GM12892 (cell line): Measurements from ENCODE around the gene TTC33.
"Not testable (repeated sequence)": the region's sequence is repeated elsewhere in the genome, so short reads cannot be mapped to it uniquely, and the experiment has no call there.

Source experiments
- DNase-seq: peaks from one replicate; pipeline ENCODE4 v3.0.0; 2011; ENCODE audit not compliant: insufficient read length
- FAIRE-seq: peaks from 2 replicates; lab custom pipeline; 2011; peaks lifted over from hg19 to GRCh38; lab: Jason Lieb, UNC
- POLR2A ChIP-seq: IDR thresholded peaks from 2 replicates; pipeline ENCODE4 v1.6.1; 2011; ENCODE audit warnings: low read depth, low read length, control low read depth
- POLR2AphosphoS5 ChIP-seq: IDR thresholded peaks from 2 replicates; pipeline ENCODE4 v1.6.1; 2011; ENCODE audit warnings: low read depth, low read length, control low read depth
- TAF1 ChIP-seq: IDR thresholded peaks from 2 replicates; pipeline ENCODE4 v1.6.1; 2011; ENCODE audit warnings: low read depth, mild to moderate bottlenecking, control low read depth, low read length, borderline replicate concordance

The TTC33 gene

DNA sequence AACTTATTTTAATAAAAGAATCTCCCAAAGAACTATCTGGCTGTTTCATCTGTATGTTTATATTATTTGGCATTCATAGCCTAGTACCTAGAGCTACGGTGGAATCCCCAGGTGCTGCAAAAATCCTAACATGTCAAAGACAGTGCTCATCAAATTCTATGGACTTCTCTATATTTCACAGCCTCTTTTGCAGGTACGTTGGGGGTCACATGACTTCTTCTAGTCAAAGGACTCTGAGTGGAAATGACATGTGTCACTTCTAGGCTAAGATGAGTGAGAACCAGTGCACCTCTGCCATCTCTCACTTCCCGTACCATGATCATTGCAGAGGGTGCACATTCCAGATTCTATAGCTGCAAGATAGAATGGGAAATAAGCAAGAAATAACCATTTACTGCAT is 148.6 kb downstream of the TTC33 start:
- TF ChIP-seq POLR2AphosphoS5 (no peak), TAF1 (no peak), POLR2A (no peak)
- FAIRE-seq (no peak), DNase-seq (no peak)

DNA sequence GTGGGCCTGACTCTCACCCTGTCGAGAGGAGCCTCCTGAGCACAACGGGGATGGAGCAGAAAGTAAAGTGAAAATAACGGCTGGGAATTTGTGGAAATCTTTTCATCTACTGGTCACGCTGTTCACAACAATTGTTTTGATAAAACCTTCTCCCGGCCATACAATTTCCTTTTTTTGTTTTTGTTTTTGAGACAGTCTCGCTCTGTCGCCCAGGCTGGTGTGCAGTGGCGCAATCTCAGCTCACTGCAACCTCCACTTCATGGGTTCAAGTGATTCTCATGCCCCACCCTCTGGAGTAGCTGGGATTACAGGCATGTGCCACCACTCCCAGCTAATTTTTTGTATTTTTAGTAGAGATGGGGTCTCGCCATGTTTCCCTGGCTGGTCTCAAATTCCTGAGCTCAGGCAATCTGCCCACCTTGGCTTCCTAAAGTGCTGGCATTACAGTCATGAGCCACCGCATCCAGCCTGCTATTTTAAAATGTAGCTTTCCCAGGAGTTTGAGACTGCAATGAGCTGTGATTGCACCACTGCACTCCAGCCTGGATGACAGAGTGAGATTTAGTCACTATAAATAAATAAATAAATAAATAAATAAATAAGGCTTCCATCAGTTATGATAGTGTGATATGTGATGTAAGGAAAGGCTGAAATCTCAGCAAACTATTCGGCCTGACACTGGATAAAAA is 149.5 kb downstream of the TTC33 start:
- DNase-seq: no peak
- no peak for FAIRE-seq
- TF ChIP-seq TAF1: no peak
- TF ChIP-seq POLR2A: no peak
- no peak for TF ChIP-seq POLR2AphosphoS5

DNA sequence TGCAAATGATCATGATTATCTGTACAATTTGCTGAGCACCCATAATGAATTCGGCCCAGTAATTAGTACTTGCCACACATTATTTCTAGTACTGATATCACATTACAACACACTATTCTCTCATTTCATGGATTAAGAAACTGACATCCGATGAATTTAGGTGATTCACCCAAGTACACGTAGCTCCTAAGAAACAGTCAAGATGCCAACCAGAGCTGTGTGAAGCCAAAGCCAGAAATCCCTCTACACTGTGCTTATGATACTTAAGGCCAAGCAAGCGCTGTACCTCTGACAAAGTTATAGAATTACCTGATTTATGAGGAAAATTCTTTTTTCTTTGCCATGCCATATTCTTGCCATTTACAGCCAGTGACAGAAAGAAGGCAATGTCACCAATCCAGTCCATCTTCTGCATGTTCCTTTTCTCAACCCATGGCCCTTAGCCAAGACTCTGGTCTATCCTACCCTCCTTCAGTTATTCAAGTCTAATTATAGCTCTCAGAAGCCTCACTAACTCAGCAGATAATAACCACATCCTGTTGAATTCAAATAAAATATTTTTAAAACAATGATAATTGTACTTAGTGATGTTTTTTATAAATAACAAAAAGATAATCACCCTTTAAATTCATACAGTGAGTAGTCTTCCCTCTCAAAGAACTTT is 150.3 kb downstream of the TTC33 start:
- DNase-seq (no peak), FAIRE-seq (no peak)

DNA sequence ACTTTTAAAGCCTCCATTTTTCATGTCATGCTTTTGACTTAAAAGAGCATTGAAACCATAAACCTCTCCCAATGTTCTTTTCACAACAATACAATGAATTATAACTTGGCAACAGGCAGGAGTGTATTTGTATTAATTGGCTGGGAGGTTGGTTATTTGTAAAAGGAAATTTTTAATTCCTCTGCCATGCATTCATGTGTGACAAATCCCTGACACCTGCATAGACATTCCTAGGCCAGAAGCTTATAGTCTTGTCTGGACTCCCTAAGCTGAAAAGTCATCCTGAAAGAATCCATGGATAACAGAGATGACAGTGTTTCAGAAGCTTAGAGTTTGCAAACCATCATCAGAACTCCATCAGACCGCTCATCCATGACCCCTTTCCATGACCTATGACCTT is 152.4 kb downstream of the TTC33 start:
- FAIRE-seq: no peak

More for the DNA sequence above, 150.3 kb downstream of the TTC33 start:
- TF ChIP-seq POLR2AphosphoS5 (no peak), TAF1 (no peak), POLR2A (no peak)

DNA sequence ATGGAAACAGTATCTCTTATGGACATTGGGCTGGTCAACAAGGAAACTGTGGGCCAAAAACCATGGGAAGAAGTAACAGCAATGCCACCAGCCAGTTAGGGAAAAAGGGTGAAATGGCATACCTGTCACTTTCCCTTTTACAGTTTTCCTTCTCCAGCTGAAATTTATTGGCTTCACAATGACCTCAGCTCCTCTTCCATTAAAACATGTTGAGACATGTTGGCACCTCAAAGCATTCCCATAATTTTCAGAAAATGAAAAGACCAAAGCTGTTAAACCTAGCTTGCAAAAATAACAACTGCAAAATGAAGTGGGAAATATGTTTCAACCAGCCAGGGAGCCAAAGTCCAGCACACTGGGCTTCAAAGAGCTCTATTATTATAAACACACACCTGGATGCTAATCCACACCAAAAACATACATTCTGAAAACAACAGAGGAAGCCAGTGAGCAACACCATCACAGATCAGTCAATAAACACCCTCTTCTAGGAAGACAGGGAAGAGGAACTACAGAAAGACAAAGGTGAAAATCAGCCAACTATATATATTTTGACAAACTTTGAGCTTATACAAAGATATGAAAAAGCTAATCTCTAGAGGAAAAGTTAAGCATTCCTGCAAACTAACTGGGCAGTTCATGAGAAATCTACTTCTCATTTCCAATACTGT is 154.4 kb downstream of the TTC33 start:
- DNase-seq (no peak), FAIRE-seq (no peak)
- TF ChIP-seq POLR2AphosphoS5 (no peak), TAF1 (no peak), POLR2A (no peak)

More for the DNA sequence above, 152.4 kb downstream of the TTC33 start:
- DNase-seq: no peak
- no peak for TF ChIP-seq POLR2A
- no peak for TF ChIP-seq TAF1
- TF ChIP-seq POLR2AphosphoS5: no peak

DNA sequence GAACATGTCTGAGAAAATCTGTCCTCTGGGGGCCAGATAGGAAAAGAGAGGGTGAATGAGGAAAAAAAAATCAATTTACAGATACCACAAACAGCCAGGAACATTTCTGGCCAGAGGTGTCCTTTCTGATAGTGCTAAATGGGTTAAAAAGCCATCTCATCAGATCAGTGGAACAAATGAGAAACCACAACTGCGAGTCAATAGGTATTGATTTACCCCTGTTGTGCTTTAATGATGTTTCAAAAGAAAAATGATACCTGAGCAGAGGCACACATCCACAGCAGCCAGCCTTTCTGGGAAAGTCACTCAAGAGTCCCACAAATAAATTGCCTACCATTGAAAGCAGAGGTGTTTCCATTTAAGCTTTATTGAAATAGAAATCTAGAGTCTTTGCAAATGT is 155.4 kb downstream of the TTC33 start:
- TF ChIP-seq POLR2A: no peak
- TF ChIP-seq POLR2AphosphoS5: no peak
- TF ChIP-seq TAF1: no peak
- FAIRE-seq: no peak
- DNase-seq: no peak

DNA sequence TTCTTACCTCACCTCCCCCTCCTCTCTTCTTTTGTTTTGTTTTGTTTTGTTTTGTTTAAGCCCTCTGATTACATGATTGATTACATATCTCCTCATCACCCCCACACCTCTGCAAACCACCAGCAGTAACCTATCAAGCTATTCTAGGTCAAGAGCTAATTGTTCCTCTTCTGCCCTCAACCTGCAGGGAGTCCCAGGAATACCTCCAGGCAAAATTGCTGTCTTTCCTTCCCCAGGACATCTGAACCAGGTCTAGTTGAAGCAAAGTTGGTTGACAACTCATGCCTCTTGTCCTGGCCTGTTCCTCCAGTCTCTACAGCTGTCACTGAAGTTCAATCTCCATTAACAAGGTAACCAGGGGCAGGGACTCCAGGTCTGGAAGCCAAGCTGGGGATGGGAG is 156.1 kb downstream of the TTC33 start:
- FAIRE-seq: no peak
- TF ChIP-seq POLR2A (no peak), POLR2AphosphoS5 (no peak), TAF1 (no peak)
- no peak for DNase-seq

DNA sequence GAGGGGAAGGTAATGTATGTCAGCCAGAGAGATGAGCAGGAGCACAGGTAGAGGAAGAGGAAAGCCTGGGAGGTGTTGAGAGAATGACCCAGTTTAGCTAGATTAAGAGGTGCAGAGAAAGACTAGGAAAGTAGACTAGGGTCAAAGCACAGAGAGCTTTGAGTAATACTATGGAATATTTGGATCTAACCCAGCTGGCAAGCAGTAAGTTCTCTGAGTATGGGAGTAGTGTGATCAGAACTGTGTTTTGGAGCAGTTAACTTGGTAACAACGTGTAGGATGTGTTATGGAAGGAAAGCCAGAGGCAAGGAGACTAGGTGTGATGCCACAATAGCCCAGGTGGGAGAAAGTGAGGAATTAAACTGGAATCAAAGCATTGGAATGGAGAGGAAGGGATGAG is 160.9 kb downstream of the TTC33 start:
- FAIRE-seq (no peak), DNase-seq (no peak)

DNA sequence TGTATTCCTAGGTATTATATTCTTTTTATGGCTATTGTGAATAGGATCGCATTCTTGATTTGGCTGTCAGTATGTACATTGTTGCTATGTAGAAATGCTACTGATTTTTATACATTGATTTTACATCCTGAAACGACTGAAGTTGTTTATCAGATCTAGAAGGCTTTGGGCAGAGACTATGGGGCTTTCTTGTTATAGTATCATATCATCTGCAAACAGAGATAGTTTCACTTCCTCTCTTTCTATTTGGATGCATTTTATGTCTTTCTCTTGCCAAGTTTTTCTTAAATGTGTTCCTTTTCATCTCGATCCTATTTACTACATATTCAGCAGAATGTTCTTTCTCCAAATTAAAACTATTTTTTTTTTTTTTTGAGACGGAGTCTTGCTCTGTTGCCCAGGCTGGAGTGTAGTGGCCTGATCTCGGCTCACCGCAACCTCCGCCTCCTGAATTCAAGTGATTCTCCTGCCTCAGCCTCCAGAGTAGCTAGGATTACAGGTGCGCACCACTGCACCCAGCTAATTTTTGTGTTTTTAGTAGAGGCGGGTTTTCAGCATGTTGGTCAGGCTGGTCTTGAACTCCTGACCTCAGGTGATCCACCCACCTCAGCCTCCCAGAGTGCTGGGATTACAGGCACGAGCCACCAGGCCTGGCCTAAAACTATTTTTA is 163.9 kb downstream of the TTC33 start:
- not testable (repeated sequence) for DNase-seq, FAIRE-seq

More for the DNA sequence above, 160.9 kb downstream of the TTC33 start:
- no peak for TF ChIP-seq POLR2A
- TF ChIP-seq POLR2AphosphoS5: no peak
- no peak for TF ChIP-seq TAF1

DNA sequence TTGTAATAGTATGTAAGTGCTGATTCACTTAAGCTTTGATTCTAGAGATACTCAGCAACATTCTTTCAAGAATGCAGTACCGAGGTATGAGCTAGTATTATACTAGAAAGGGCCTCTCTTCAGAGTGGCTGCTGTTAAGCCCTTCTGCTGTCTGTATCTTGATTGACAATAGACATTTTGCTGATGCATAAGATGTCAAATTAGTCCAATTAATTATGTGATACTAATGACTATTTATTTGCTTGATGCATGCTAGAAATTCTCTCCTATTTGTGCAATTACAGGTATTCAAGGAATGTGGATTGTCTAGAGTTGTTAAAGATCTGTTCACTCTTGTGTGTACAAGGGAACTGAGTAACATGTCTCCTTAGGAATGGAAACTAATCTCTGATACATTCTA is 168.4 kb downstream of the TTC33 start:
- FAIRE-seq (no peak), DNase-seq (no peak)
- TF ChIP-seq TAF1 (no peak), POLR2A (no peak), POLR2AphosphoS5 (no peak)

DNA sequence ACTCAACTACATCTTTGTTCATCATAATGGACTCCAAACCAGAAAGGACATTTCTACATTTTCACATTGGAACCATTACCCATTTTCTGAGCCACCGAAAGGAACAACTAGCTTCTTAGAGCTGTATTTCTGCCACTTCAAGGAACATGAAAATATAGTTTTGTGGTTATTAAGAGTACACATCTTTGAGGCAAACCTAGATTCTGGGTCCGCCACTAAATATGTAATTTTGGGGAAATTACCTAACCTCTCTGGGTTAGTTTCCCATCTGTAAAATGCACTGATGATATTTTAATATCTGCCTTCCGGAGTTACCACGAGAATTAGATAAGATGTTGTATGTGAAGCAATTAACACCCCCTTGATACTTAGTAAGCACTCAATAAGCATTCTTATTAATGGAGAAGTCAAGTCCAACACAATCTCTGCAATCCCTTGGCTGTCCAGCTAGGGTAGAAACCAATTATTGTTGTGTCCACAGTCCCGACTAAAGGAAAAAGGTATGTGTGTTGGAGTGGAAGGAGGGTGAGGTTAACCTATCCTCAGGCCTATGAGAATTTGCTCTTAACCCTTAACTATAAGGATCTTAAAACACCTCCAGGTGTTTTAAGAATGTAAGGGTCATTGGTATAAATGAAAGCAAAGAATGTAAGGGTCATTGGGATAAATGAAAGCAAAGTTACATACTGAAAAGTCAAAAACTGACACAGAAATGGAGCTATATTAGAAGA is 170.1 kb downstream of the TTC33 start:
- FAIRE-seq (no peak), DNase-seq (no peak)
- TF ChIP-seq TAF1: no peak
- no peak for TF ChIP-seq POLR2AphosphoS5
- TF ChIP-seq POLR2A: no peak
